ENCODE data around the gene EXOC3L1.

The EXOC3L1 gene

DNA sequence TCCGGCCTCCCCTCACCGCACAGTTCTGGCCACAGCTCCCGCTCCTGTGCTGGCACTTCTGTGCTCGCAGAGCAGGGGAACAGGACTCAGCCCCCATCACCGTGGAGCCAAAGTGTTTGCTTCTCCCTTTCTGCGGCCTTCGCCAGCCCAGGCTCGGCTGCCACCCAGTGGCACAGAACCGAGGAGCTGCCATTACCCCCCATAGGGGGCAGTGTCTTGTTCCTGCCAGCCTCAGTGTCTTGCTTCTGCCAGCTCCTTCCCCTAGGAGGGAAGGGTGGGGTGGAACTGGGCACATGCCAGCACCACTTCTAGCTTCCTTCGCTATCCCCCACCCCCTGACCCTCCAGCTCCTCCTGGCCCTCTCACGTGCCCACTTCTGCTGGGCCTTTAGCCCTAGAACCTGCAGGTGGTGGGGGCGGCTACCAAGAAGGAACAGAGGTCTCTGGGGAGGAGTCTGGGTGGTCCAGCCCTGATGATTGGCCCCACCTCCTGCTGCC lies 8.3 kb upstream of the EXOC3L1 start:
- DNase-seq, result peak in 1 of 2 experiments; percentile 57

GRCh38 chr16:67197704-67198103 lies 7.8 kb upstream of the EXOC3L1 start:
- DNase-seq, result no peak

- DNase-seq, result no peak
Observed at GRCh38 chr16:67196881-67197280, 6.9 kb upstream of the EXOC3L1 start.

DNA sequence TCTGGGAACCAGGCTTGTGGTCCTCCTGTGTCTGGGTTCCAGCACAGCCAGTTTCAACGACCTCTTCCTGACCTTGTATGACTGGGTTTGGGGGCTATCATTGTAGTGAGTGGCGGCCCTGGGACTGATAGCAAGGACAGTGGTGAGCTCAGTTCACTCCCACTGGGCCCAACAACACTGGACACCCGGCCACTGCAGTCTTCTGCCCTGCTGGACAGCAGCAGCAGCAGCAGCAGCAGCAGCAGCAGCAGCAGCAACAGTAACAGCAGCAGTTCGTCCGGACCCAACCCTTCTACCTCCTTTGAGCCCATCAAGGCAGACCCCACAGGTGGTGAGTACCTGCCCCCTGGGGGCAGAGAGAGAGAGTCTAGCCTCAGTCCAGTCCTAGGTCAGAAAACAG lies 5.7 kb upstream of the EXOC3L1 start:
- DNase-seq, result no peak

DNA sequence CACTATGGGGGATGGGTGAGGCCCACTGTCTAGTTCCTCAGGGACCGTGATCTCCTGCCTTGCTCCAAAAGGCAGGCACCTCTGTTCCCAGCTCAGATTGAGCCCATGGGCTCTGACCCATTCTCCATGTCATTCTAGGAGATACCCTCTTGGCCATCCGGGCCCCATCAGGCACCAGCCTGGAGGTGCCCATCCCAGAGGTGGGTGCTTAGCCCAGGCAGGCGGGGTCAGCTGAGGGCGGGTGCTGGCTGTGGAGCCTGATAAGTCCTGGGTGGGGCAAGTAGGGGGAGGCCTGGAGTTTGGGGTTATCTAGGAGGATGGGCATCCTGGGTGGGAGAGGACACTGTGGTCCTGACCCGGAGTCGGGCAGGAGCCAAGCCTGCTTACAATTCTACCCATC lies 4.3 kb upstream of the EXOC3L1 start:
- DNase-seq, result no peak

DNA sequence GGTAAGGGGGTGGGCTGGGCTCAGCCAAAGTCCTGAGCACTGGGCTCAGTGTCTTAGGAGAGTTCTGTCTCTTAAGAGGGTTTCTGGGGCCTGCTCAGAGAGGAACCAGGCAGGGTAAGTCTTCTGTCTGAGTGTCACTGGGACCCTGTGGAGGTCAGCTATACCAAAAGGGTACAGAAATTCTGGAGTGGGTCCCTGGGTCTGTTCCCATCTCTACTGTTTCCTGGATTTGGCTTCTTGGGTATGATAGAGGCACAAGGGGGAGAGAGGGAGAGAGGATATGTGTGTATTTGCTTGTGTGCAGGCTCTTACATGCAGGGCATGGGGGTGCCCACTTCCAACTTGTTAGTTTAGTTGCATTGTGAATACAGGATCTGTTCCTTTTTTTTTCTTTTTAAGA lies 3.6 kb upstream of the EXOC3L1 start:
- DNase-seq, result no peak

DNA sequence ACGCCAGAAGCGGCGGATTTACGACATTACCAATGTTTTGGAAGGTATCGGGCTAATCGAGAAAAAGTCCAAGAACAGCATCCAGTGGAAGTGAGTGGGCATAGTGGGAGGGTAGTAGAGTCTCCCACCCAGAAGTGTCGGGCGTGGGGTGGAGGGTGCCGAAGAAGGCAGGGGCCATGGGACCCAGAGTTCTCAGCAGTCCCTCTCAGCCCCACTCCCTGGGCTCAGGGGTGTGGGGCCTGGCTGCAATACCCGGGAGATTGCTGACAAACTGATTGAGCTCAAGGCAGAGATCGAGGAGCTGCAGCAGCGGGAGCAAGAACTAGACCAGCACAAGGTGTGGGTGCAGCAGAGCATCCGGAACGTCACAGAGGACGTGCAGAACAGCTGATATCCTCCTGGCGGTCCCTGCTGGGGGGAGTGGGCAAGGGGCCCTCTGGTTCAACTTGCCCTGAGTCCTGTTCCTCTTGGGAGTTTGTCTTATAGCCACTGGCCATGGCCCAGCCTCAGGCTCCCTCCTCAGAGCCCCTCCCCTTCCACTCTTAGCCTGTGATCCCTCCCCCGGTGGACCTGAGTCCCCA lies 2.9 kb upstream of the EXOC3L1 start:
- DNase-seq, result no peak

DNA sequence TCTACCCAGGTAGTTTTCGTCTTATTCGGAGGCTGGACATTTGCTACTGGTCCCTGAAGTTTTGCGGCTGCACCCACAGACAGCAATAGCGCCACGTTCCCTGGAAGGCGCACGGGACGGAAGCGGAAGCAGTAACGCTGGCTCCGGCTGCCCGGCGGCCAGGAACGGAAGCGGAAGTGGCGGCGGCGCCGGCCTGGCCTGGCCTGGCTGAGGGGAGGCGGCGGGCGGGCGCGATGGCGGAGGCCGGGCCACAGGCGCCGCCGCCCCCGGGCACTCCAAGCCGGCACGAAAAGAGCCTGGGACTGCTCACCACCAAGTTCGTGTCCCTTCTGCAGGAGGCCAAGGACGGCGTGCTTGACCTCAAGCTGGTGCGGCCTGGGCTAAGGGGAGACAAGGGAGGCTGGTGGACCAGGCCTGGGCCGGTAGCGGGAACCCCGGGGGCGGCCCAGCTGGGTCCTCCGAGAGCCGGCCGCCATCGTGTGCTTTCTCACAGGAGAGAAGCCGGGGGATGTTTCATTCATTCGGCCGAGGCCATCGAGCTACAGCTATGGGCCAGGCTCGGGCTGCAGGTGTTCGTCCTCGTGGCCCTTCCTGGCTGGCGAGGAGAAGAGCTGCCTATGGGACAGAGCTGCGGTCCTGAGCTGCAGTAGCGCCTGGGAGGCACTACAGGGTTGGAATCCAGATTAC lies 2.2 kb upstream of the EXOC3L1 start, which contains the start of gene E2F4:
E2F4 (plus strand) TSS at position 161 of the 687 bp plus-strand sequence; CDS start at position 234, 73 bp downstream.
- peak; percentile 92 to 94 for DNase-seq

DNA sequence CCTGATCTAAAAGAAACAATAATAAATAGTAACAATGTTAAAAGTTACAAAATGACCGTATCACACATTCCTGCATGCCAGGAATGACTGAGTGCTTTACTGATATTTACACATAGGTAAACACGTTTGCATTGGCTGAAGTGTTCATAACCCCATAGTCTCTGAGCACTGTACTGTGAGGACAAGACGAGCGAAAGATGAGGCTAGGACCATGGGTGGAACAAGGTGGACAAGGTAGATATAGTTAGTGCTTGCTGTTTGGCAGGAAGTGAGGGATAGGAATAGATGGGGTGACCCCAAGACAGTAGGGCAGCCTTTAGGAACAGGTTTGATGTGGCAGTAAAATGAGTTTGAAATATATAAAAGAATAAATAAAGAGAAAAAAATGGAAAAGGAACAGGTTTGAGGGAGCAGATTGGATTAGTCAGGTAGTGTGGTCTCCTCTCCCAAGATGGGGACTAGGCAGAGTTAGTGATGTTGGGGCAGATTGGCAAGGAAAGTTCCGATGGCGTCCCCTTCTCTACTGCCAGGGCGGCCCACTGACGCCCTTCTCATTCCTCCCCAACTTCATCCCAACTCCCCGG lies 1.6 kb upstream of the EXOC3L1 start:
- no peak for DNase-seq

GRCh38 chr16:67190448-67191399 lies 788 bp upstream of the EXOC3L1 start:
- no peak for DNase-seq

- DNase-seq, result no peak
Observed at GRCh38 chr16:67188798-67189197, 1.1 kb downstream of the EXOC3L1 start.

- no peak for DNase-seq
Observed at GRCh38 chr16:67188323-67188722, 1.6 kb downstream of the EXOC3L1 start.

GRCh38 chr16:67187175-67187890 lies 2.6 kb downstream of the EXOC3L1 start:
- no peak for DNase-seq

DNA sequence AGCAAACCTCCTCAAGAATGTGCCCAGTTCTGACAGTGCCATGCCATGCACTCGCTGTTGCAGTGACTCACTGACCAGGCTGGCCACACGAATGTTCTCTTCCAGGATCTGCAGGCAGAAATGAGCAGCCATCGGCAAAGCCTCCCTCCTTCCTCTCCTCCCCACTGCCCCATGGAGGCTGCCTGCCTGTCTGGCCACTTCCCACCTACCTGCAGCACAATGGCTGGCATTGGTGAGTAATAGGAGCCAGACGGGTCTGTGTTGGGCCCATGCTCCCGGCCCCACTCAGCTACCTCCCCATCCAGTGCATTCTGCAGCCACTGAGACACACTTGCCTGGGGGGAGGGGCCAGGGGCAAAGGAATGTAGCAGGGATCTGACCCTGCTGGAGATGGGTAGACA lies 3.4 kb downstream of the EXOC3L1 start:
- no peak for DNase-seq

DNA sequence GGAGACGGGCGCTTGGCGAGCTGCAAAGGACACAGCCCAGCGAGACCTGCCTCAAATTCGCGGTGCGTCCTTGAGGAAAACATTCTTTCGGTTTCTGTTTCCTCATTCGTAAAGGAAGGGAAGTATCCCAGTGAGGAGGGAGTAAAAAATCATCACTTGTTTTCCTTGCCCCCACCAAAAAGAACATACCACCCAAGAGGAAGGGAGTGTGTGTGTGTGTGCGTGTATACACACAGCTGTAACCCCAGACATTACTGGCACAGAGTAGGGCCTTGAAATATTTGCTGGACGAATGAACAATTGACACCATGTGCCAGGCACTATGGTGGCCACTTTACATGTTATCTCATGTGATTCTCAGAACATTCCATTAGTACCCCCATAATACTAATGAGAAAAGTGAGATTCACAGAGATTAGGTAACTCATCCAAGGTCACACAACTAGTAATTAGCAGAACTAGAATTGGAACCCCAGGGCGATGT lies 4.2 kb downstream of the EXOC3L1 start:
- no peak for DNase-seq

GRCh38 chr16:67184995-67185650 lies 4.8 kb downstream of the EXOC3L1 start:
- peak; percentile 92 to 93 for DNase-seq

DNA sequence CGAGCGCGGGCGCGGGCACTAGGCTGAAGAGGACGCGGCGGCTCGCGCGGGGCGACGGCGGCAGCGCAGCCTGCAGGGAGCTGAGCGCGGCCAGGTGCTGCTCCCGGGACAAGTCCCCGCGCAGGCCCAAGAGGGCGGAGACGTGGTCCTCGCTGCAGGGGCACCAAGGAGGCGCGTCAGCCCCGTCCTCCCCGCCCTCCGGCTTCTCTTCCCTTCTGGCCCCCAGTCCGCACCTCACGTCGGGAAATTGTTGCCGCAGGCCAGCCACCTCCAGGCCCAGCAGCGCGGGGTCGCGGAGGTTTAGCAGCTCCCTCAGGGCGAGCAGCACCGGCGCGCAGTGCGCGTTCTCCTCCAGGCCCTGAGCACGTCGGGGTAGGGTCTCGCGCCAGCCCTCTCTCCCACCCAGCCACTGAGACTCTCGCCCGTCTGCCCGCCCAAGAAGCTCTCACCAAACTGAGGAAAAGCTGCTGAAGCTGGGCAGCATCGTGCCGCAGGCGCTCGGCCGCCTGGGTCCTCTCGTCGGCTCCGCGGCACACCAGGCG lies 5.4 kb downstream of the EXOC3L1 start:
- no peak for DNase-seq

DNA sequence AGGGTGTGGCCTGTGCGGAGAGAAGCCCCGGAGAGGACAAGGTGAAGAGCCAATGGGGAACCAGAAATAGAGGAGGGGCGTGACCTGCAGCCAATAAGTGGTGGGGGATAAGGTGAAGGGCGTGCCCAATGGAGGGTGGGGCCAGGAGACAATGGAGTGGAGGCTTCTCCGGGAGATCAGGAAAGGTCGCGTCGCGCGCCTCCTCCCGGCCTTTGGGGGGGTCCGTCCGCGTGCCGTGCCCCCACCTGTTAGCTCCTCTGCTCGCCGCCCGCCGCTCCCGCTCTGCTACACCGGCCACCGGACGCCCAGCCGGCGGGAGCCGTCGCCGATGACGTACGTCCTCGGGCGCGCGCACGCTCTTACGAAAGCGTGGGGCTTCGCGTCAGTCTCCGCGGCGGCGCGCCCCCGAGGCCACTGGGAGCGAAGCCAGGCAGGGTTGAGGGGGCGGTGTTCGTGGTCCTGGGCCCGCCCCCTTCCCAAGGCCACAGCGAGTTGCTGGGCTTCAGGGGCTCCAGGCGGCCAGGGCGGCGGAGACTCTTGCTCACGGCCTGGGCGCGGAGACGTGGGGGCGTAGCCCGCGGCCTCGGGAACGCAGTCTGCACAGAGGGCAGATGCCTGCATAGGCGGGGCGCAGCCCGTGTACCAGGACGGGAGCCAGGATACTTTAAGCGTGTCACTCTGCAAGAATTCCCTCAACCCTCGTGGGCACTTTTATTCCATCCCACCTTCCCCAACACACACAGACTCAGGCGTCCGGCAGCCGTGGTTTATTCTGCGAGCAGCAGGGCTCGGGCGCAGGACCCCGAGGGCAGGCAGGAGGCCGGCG lies 6.1 kb downstream of the EXOC3L1 start, which contains the start of gene MATCAP1:
MATCAP1 (minus strand) TSS at position 337 of the 826 bp plus-strand sequence. CDS start 3,353 bp downstream, outside the sequence.
- DNase-seq, result peak; percentile 95 to 96

DNA sequence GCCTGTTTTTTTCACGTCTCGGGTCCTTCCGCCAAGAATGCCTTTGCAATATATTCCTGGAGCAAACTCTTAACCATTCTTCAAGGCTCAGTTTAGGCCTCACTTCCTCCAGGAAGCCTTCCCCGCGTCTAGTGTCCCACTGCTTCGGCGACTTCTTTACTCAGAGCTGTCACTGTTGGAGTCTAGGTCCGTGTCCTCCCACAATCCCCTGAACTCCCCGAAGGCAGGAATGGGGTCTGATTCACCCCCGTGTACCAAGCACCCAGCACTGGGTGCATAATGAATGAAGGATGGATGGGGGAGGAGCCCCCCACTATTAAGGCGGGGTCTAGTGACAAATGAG lies 6.7 kb downstream of the EXOC3L1 start:
- DNase-seq, result no peak

DNA sequence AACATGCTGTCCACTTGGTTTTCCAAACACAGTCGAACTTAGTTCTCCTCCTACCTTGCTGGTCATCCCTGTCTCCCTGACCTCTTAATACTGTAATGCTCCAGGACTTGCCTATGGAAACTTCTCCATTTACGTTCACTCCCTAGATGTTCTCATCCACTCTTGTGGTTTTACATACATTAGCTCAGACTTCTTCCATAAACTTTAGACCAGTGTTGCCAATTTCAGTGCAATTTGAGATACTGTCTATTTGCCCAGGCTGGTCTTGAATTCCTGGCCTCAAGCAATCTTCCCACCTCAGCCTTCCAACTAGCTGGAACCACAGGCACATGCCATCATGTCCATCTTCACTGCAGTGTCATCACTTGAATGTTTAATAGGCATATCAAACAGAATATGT lies 7.6 kb downstream of the EXOC3L1 start:
- no peak for DNase-seq
